ENCODE measurements around the gene DOP1A. TPM values are rescaled to one million over a fixed set of nuclear protein-coding genes. Genes with fewer than 3 reads are reported as not detected.

Gene DOP1A
- total and polyA plus RNA-seq, 2 donors (not counting 1 experiment from before 2014, with no cell fraction given): 9.4 to 28.3 TPM

GRCh38 chr6:83126807-83127206 is 59.3 kb downstream of the DOP1A start:
- ChIA-PET CTCF (no interaction called here), POLR2A (no interaction called here)
- no peak overlapping the region for H3K4me3 ChIP-seq (ENCODE audit: control extremely low read depth in 1 of 5, extremely low read depth in 1 of 5, insufficient read depth in 1 of 5, low read depth in 2 of 5, low read length in 4 of 5)
- H2AFZ ChIP-seq (ENCODE audit: insufficient read depth, low read depth, low read length, poor library complexity, severe bottlenecking): no peak overlapping the region
- no peaks in the 10 kb centered on the region for H3K9me3 ChIP-seq (ENCODE audit: control extremely low read depth in 1 of 3, control insufficient read depth in 2 of 3, insufficient read depth in 1 of 3, low read length in 2 of 3)
- intact Hi-C loops (cut with micrococcal nuclease): loop anchor here (5.0 kb wide), 1 partner anchor 35 kb away; no protein-coding TSS in a partner anchor
- H3K27ac ChIP-seq (ENCODE audit: low read length in 2 of 2): no peak overlapping the region
- no peaks in the 10 kb centered on the region for H3K4me1 ChIP-seq (ENCODE audit: control insufficient read depth in 2 of 2, insufficient read depth in 2 of 2, low read length in 2 of 2)
- H4K20me1 ChIP-seq (ENCODE audit: control insufficient read depth, insufficient read depth, low read length, poor library complexity, severe bottlenecking): no peaks in the 10 kb centered on the region
- Mint-ChIP-seq H3K4me3 (no peak overlapping the region), H3K27ac (no peak overlapping the region), H3K9me3 (ENCODE audit: insufficient read depth) (no peaks in the 10 kb centered on the region), H3K4me1 (no peaks in the 10 kb centered on the region), H3K27me3 (no peaks in the 10 kb centered on the region)
- no peak overlapping the region for H3K9ac ChIP-seq (ENCODE audit: low read length)
- no peak overlapping the region for H3K4me2 ChIP-seq (replicated peaks; ENCODE audit: low read depth, low read length, poor library complexity, severe bottlenecking)
- ATAC-seq (ENCODE audit: low read depth): no peak
- DNase-seq: no peak
- TF ChIP-seq CTCF (IDR thresholded peaks at IDR 0.05) (no peak), EZH2 (IDR thresholded peaks at IDR 0.05; ENCODE audit: borderline replicate concordance, insufficient read depth, low read depth, low read length, poor library complexity, severe bottlenecking) (no peak)
- H3K36me3 ChIP-seq (replicated peaks in 1 of 2; ENCODE audit: control extremely low read depth in 1 of 2, control insufficient read depth in 1 of 2, extremely low read depth in 1 of 2, insufficient read depth in 2 of 2, low read length in 1 of 2): peaks cover 22 to 78% of the 10 kb centered on the region in 2 experiments
- H3K79me2 ChIP-seq (ENCODE audit: control insufficient read depth, insufficient read depth, low read length): no peaks in the 10 kb centered on the region
- 98% methylated on average over 4 of the region's 5 CpGs for WGBS (ENCODE audit: insufficient coverage)
- H3K27me3 ChIP-seq (replicated peaks in 1 of 4; ENCODE audit: control extremely low read depth in 1 of 4, control insufficient read depth in 3 of 4, insufficient read depth in 4 of 4, low read length in 3 of 4): no peaks in the 10 kb centered on the region

- no peak overlapping the region for H3K27ac ChIP-seq (ENCODE audit: low read length in 2 of 2)
- WGBS (ENCODE audit: insufficient coverage): 100% methylated on average over 5 of the region's 5 CpGs
- Mint-ChIP-seq H3K27ac (no peak overlapping the region), H3K9me3 (ENCODE audit: insufficient read depth) (no peaks in the 10 kb centered on the region), H3K4me1 (no peaks in the 10 kb centered on the region), H3K27me3 (no peaks in the 10 kb centered on the region), H3K4me3 (no peak overlapping the region)
- H3K4me1 ChIP-seq (ENCODE audit: control insufficient read depth in 2 of 2, insufficient read depth in 2 of 2, low read length in 2 of 2): no peaks in the 10 kb centered on the region
- H4K20me1 ChIP-seq (ENCODE audit: control insufficient read depth, insufficient read depth, low read length, poor library complexity, severe bottlenecking): no peaks in the 10 kb centered on the region
- ChIA-PET CTCF (no interaction called here), POLR2A (no interaction called here)
- H3K27me3 ChIP-seq (replicated peaks in 1 of 4; ENCODE audit: control extremely low read depth in 1 of 4, control insufficient read depth in 3 of 4, insufficient read depth in 4 of 4, low read length in 3 of 4): no peaks in the 10 kb centered on the region
- no peak overlapping the region for H3K4me3 ChIP-seq (ENCODE audit: control extremely low read depth in 1 of 5, extremely low read depth in 1 of 5, insufficient read depth in 1 of 5, low read depth in 2 of 5, low read length in 4 of 5)
- H3K9ac ChIP-seq (ENCODE audit: low read length): no peak overlapping the region
- intact Hi-C loops (cut with micrococcal nuclease): loop anchor here (5.0 kb wide), 1 partner anchor 35 kb away; no protein-coding TSS in a partner anchor
- TF ChIP-seq EZH2 (IDR thresholded peaks at IDR 0.05; ENCODE audit: borderline replicate concordance, insufficient read depth, low read depth, low read length, poor library complexity, severe bottlenecking): no peak
- no peak for TF ChIP-seq CTCF (IDR thresholded peaks at IDR 0.05)
- H3K9me3 ChIP-seq (ENCODE audit: control extremely low read depth in 1 of 3, control insufficient read depth in 2 of 3, insufficient read depth in 1 of 3, low read length in 2 of 3): no peaks in the 10 kb centered on the region
- no peak overlapping the region for H3K4me2 ChIP-seq (replicated peaks; ENCODE audit: low read depth, low read length, poor library complexity, severe bottlenecking)
- DNase-seq: no peak
- peaks cover 22 to 79% of the 10 kb centered on the region in 2 experiments for H3K36me3 ChIP-seq (replicated peaks in 1 of 2; ENCODE audit: control extremely low read depth in 1 of 2, control insufficient read depth in 1 of 2, extremely low read depth in 1 of 2, insufficient read depth in 2 of 2, low read length in 1 of 2)
- H2AFZ ChIP-seq (ENCODE audit: insufficient read depth, low read depth, low read length, poor library complexity, severe bottlenecking): no peak overlapping the region
- H3K79me2 ChIP-seq (ENCODE audit: control insufficient read depth, insufficient read depth, low read length): no peaks in the 10 kb centered on the region
- ATAC-seq (ENCODE audit: low read depth): no peak
Observed at GRCh38 chr6:83127258-83127657, 59.8 kb downstream of the DOP1A start.

Measured in B cell (primary cell).